ENCODE results near the gene MAGED2. TPM values are rescaled to one million over a fixed set of nuclear protein-coding genes. Genes with fewer than 3 reads are reported as not detected.

MAGED2 gene
- total RNA-seq, 2 donors from 2014 or later, result 53.1 to 66.4 TPM

- DNase-seq (no peak), ATAC-seq (no peak)
- peaks cover 0 to 7% of the 10 kb centered on the region in 2 donors for H3K36me3 ChIP-seq (replicated peaks in 1 of 2; ENCODE audit: insufficient read depth in 1 of 2, low read depth in 2 of 2)
- no peak for TF ChIP-seq CTCF (IDR thresholded peaks at IDR 0.05)
- TF ChIP-seq POLR2A (IDR thresholded peaks at IDR 0.05), result no peak
- intact Hi-C loops (cut with DNase I), result no loop called here
- peaks cover 12% of the 10 kb centered on the region for H3K4me1 ChIP-seq
- no peaks in the 10 kb centered on the region for H3K27me3 ChIP-seq
- no peak overlapping the region for H3K27ac ChIP-seq
- no peaks in the 10 kb centered on the region for H3K9me3 ChIP-seq
- H3K4me3 ChIP-seq, result no peak overlapping the region
- WGBS, 2 donors, result 79 to 100% methylated on average over 1 to 3 of the region's 3 CpGs
These were observed 4.8 kb downstream of the MAGED2 start for GRCh38 chrX:54812306-54812705.

DNA sequence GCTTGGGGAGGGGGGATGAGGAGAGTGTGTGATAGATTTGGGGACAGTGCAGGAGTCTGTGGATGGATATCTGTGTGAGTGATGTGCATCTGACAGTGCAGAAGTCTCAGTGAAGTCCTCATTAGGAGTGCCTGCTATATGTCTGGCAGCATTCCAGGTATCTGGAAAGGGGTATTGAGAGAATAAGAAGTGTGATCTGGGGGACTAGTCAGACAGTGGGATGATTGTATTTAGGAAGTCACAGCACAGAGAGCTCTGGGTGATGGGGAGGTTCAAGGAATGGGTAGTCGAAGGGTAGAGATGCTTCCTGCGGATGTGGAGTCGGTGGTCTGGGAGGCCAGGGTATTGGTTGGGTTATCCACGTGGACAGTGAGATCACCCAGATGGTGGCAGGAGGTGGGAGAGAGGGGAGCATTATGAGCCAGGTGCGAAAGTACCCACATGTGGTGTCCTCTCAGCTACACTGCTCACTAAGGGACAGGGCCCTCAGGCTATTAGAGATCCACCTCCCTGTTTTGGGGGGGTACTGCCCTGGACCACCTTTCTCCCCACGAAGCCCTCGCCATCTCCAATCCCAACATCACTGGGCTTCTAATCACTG lies 9.8 kb downstream of the MAGED2 start:
- no peak for TF ChIP-seq POLR2A (IDR thresholded peaks at IDR 0.05)
- no peak for TF ChIP-seq CTCF (IDR thresholded peaks at IDR 0.05)
- ATAC-seq (no peak), DNase-seq (no peak)
- Histone ChIP-seq H3K4me3 (no peak overlapping the region), H3K27ac (no peak overlapping the region), H3K36me3 (replicated peaks in 1 of 2; ENCODE audit: insufficient read depth in 1 of 2, low read depth in 2 of 2) (peaks cover 0 to 7% of the 10 kb centered on the region in 2 donors), H3K27me3 (no peaks in the 10 kb centered on the region), H3K4me1 (no peaks in the 10 kb centered on the region), H3K9me3 (no peaks in the 10 kb centered on the region)
- intact Hi-C loops (cut with DNase I), result no loop called here
- 76 to 83% methylated on average over 6 to 7 of the region's 7 CpGs for WGBS, 2 donors

DNA sequence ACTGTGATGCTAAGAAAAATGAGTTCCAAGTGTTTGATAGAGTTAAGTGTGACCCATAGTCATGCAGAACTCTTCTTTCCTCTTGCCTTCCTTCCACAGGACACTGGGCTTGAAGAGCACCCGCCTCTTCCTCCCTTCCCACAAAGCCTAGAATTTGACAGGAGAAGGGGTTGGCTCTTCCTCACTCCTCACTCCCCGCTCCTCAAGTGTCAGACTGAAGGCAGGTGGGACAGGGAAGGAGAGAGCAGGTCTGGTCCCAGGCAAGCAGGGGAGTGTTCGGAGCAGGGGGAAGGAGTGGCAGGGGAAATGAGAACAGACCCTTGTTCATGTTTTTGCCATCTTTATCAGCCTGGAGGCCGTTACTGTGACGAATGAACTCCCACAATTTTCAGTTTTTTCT lies 10.7 kb downstream of the MAGED2 start:
- intact Hi-C loops (cut with DNase I), result no loop called here
- Histone ChIP-seq H3K36me3 (replicated peaks in 1 of 2; ENCODE audit: insufficient read depth in 1 of 2, low read depth in 2 of 2) (peaks cover 0 to 7% of the 10 kb centered on the region in 2 donors), H3K27me3 (no peaks in the 10 kb centered on the region), H3K9me3 (no peaks in the 10 kb centered on the region), H3K4me1 (no peaks in the 10 kb centered on the region), H3K4me3 (no peak overlapping the region), H3K27ac (no peak overlapping the region)
- DNase-seq, result no peak
- no peak for TF ChIP-seq CTCF (IDR thresholded peaks at IDR 0.05)
- TF ChIP-seq POLR2A (IDR thresholded peaks at IDR 0.05), result no peak
- 64 to 65% methylated on average over 4 to 5 of the region's 5 CpGs for WGBS, 2 donors
- ATAC-seq, result no peak

DNA sequence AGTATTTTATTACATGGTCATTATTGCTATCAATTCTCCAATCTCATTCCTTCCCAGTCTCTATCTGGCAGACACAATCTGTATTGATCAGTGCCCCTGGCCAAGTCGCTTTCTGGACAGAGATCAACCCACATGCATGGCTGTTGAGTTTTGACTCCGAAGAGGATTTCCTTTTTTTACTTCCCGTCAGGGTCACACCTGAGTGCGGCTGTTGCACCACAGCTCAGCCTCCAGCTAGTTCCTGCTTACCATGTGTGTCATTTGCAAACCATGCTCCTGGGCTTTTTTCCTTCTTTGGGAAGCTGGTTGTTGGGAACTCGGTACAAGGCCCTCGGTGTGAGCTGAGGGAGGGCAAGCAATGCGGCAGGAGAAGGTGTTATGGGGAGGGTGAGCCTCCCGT lies 11.7 kb downstream of the MAGED2 start:
- TF ChIP-seq POLR2A (IDR thresholded peaks at IDR 0.05) (no peak), CTCF (IDR thresholded peaks at IDR 0.05) (no peak)
- intact Hi-C loops (cut with DNase I), result no loop called here
- Histone ChIP-seq H3K4me1 (no peaks in the 10 kb centered on the region), H3K27ac (no peak overlapping the region), H3K27me3 (no peaks in the 10 kb centered on the region), H3K4me3 (no peak overlapping the region), H3K9me3 (no peaks in the 10 kb centered on the region), H3K36me3 (replicated peaks in 1 of 2; ENCODE audit: insufficient read depth in 1 of 2, low read depth in 2 of 2) (peaks cover 0 to 4% of the 10 kb centered on the region in 2 donors)
- 0 to 35% methylated on average over 1 to 8 of the region's 8 CpGs for WGBS, 2 donors
- no peak for ATAC-seq
- no peak for DNase-seq

GRCh38 chrX:54820737-54821136 lies 13.2 kb downstream of the MAGED2 start:
- DNase-seq, result no peak

More at GRCh38 chrX:54820737-54821136, 13.2 kb downstream of the MAGED2 start:
- no peak for TF ChIP-seq CTCF (IDR thresholded peaks at IDR 0.05)
- no peak for TF ChIP-seq POLR2A (IDR thresholded peaks at IDR 0.05)
- 67 to 83% methylated on average over 1 to 6 of the region's 7 CpGs for WGBS, 2 donors
- Histone ChIP-seq H3K9me3 (no peaks in the 10 kb centered on the region), H3K4me3 (no peak overlapping the region), H3K27me3 (no peaks in the 10 kb centered on the region), H3K36me3 (replicated peaks in 1 of 2; ENCODE audit: insufficient read depth in 1 of 2, low read depth in 2 of 2) (no peaks in the 10 kb centered on the region), H3K4me1 (no peaks in the 10 kb centered on the region), H3K27ac (no peak overlapping the region)
- intact Hi-C loops (cut with DNase I), result no loop called here
- ATAC-seq, result no peak

Measured in body of pancreas (tissue), 4 donors.